H9 (cell line): Measurements from ENCODE around the gene DHRSX. TPM values are rescaled to one million over a fixed set of nuclear protein-coding genes. Genes with fewer than 3 reads are reported as not detected.

Experiments
- DNase-seq: peaks from one replicate; pipeline ENCODE4 v3.0.0-alpha.2; 2017
- H2AFZ ChIP-seq: one replicate; pipeline ENCODE4 v1.6.1; 2013; ENCODE audit warnings: mild to moderate bottlenecking, low read length, control low read depth, moderate library complexity
- H2AK5ac ChIP-seq: 2 replicates; pipeline ENCODE4 v1.6.1; 2013; ENCODE audit warnings: low read length, control low read depth, mixed read lengths; ENCODE audit not compliant: insufficient read length
- H2BK120ac ChIP-seq: one replicate; pipeline ENCODE4 v1.6.1; 2013; ENCODE audit warnings: low read depth, mild to moderate bottlenecking, low read length, control low read depth, inconsistent platforms; ENCODE audit not compliant: poor library complexity, severe bottlenecking
- H2BK12ac ChIP-seq: 2 replicates; pipeline ENCODE4 v1.6.1; 2013; ENCODE audit warnings: low read length, control low read depth, mixed read lengths, low read depth; ENCODE audit not compliant: insufficient read length
- H2BK15ac ChIP-seq: 2 replicates; pipeline ENCODE4 v1.6.1; 2013; ENCODE audit warnings: low read depth, low read length, control low read depth
- H2BK20ac ChIP-seq: one replicate; pipeline ENCODE4 v1.6.1; 2013; ENCODE audit warnings: low read depth, mild to moderate bottlenecking, low read length, control low read depth, inconsistent platforms; ENCODE audit not compliant: poor library complexity, severe bottlenecking
- H2BK5ac ChIP-seq: 2 replicates; pipeline ENCODE4 v1.6.1; 2013; ENCODE audit warnings: low read length, control low read depth, mixed read lengths; ENCODE audit not compliant: insufficient read length
- H3K14ac ChIP-seq: 2 replicates; pipeline ENCODE4 v1.6.1; 2013; ENCODE audit warnings: low read length, control low read depth; ENCODE audit not compliant: insufficient read depth
- H3K18ac ChIP-seq: 2 replicates; pipeline ENCODE4 v1.6.1; 2013; ENCODE audit warnings: low read depth, mild to moderate bottlenecking, mixed read lengths, low read length, control low read depth; ENCODE audit not compliant: insufficient read length
- H3K23ac ChIP-seq: 2 replicates; pipeline ENCODE4 v1.6.1; 2013; ENCODE audit warnings: low read length, control low read depth, mixed read lengths, low read depth; ENCODE audit not compliant: insufficient read length
- H3K23me2 ChIP-seq: 2 replicates; pipeline ENCODE4 v1.6.1; 2013; ENCODE audit warnings: low read depth, mild to moderate bottlenecking, mixed read lengths, low read length, control low read depth; ENCODE audit not compliant: insufficient read length, poor library complexity, severe bottlenecking
- H3K27ac ChIP-seq: 2 replicates; pipeline ENCODE4 v1.5.1; 2013; ENCODE audit warnings: low read length, control low read depth, mixed read lengths, low read depth; ENCODE audit not compliant: insufficient read length
- H3K27me3 ChIP-seq: 2 replicates; pipeline ENCODE4 v1.6.1; 2013; ENCODE audit warnings: low read length, control low read depth, inconsistent platforms; ENCODE audit not compliant: insufficient read depth
- H3K4ac ChIP-seq: 2 replicates; pipeline ENCODE4 v1.6.1; 2013; ENCODE audit warnings: low read depth, mild to moderate bottlenecking, control low read depth, inconsistent platforms, low read length, moderate library complexity
- H3K4me1 ChIP-seq: 2 replicates; pipeline ENCODE4 v1.6.1; 2013; ENCODE audit warnings: low read length, control low read depth, inconsistent platforms; ENCODE audit not compliant: insufficient read depth
- H3K4me2 ChIP-seq: 2 replicates; pipeline ENCODE4 v1.6.1; 2013; ENCODE audit warnings: low read length, control low read depth, mixed read lengths; ENCODE audit not compliant: insufficient read length, insufficient read depth
- H3K56ac ChIP-seq: 2 replicates; pipeline ENCODE4 v1.6.1; 2013; ENCODE audit warnings: low read depth, mild to moderate bottlenecking, mixed read lengths, low read length, control low read depth; ENCODE audit not compliant: insufficient read length
- H3K79me1 ChIP-seq: 2 replicates; pipeline ENCODE4 v1.6.1; 2013; ENCODE audit warnings: low read depth, mild to moderate bottlenecking, moderate library complexity, low read length, control low read depth, inconsistent platforms; ENCODE audit not compliant: insufficient read depth, poor library complexity, severe bottlenecking
- H3K79me2 ChIP-seq: 2 replicates; pipeline ENCODE4 v1.6.1; 2013; ENCODE audit warnings: low read length, control low read depth, inconsistent platforms; ENCODE audit not compliant: insufficient read depth
- H3K9ac ChIP-seq: 2 replicates; pipeline ENCODE4 v1.6.1; 2013; ENCODE audit warnings: low read length, control low read depth, mixed read lengths; ENCODE audit not compliant: insufficient read length; ENCODE audit errors: extremely low read depth
- H3K9me3 ChIP-seq: one replicate; pipeline ENCODE4 v1.6.1; 2013; ENCODE audit warnings: low read depth, low read length, inconsistent platforms; ENCODE audit not compliant: control insufficient read depth
- H3T11ph ChIP-seq: one replicate; pipeline ENCODE4 v1.6.1; 2013; ENCODE audit warnings: mild to moderate bottlenecking, low read length, control low read depth, inconsistent platforms
- H4K20me1 ChIP-seq: one replicate; pipeline ENCODE4 v1.6.1; 2013; ENCODE audit not compliant: control insufficient read depth, insufficient read length, insufficient read depth
- H4K5ac ChIP-seq: 2 replicates; pipeline ENCODE4 v1.6.1; 2013; ENCODE audit warnings: low read depth, mild to moderate bottlenecking, mixed read lengths, low read length, control low read depth; ENCODE audit not compliant: insufficient read length
- H4K8ac ChIP-seq: replicated peaks from 2 replicates; pipeline ENCODE4 v1.6.1; 2013; ENCODE audit warnings: low read length, control low read depth, mixed read lengths, low read depth; ENCODE audit not compliant: insufficient read length
- H4K91ac ChIP-seq: 2 replicates; pipeline ENCODE4 v1.6.1; 2013; ENCODE audit warnings: low read depth, mild to moderate bottlenecking, moderate library complexity, mixed read lengths, low read length, control low read depth; ENCODE audit not compliant: insufficient read length
- H3K27ac Mint-ChIP-seq, 3 experiments: 2 replicates in 2 of 3; 3 replicates in 1 of 3; pipeline ENCODE4 v1.8.0; 2020 to 2021; ENCODE audit warnings: mixed read lengths in 3 of 3, mild to moderate bottlenecking in 1 of 3, moderate library complexity in 1 of 3
- H3K27me3 Mint-ChIP-seq: 2 replicates; pipeline ENCODE4 v1.8.0; 2021; ENCODE audit warnings: low read depth, mild to moderate bottlenecking, moderate library complexity, mixed read lengths
- H3K36me3 Mint-ChIP-seq, 3 experiments: 2 replicates in 2 of 3; 3 replicates in 1 of 3; pipeline ENCODE4 v1.8.0; 2020 to 2021; ENCODE audit warnings: low read depth in 3 of 3, mixed read lengths in 3 of 3; ENCODE audit not compliant: insufficient read depth in 1 of 3
- H3K4me1 Mint-ChIP-seq, 2 experiments: 2 replicates each; pipeline ENCODE4 v1.8.0; 2020; ENCODE audit warnings: mixed read lengths in 2 of 2
- H3K4me3 Mint-ChIP-seq, 2 experiments: 2 replicates in 1 of 2; 3 replicates in 1 of 2; pipeline ENCODE4 v1.8.0; 2020 to 2021; ENCODE audit warnings: mild to moderate bottlenecking in 2 of 2, mixed read lengths in 2 of 2, moderate library complexity in 1 of 2
- H3K9me3 Mint-ChIP-seq, 2 experiments: 2 replicates in 1 of 2; 3 replicates in 1 of 2; pipeline ENCODE4 v1.8.0; 2020; ENCODE audit warnings: mild to moderate bottlenecking in 2 of 2, mixed read lengths in 2 of 2, moderate library complexity in 1 of 2
- WGBS: extraction: QIAGEN DNeasy Blood & Tissue Kit; methylation state at CpG from one replicate; pipeline ENCODE4 v1.1.7; 2013; ENCODE audit warnings: missing lambda C conversion rate, low lambda C conversion rate, mixed read lengths; ENCODE audit not compliant: insufficient read length; ENCODE audit errors: extremely low coverage; 5-methylcytosine and 5-hydroxymethylcytosine counted together
- total RNA-seq: library from RNA; stranded (reverse); gene quantifications from 2 replicates; pipeline ENCODE4 v1.2.1, GENCODE V29; 2021
- TF ChIP-seq, protein P1 (sequence below): fragments of 200-600 bp; sonication (generic); conservative IDR thresholded peaks from 3 replicates; pipeline ENCODE4 v1.8.0; 2021; ENCODE audit warnings: antibody characterized with exemption, mild to moderate bottlenecking

Gene DHRSX
- total RNA-seq, 1 experiment from 2014 or later = 44.0 TPM

GRCh38 chrX:2401590-2402360 is 99.0 kb downstream of the DHRSX start:
- Histone ChIP-seq H3K14ac (peak overlapping the region; percentile 6; the same call in 1 of the 2 replicates), H4K20me1 (no peaks in the 10 kb centered on the region), H3K4me1 (no peaks in the 10 kb centered on the region; the same call in 1 of the 2 replicates), H2BK120ac (no peak overlapping the region), H3K27me3 (no peaks in the 10 kb centered on the region), H3K56ac (no peak overlapping the region), H4K5ac (no peak overlapping the region), H3K9ac (no peak overlapping the region), H3K4ac (no peak overlapping the region), H3K79me1 (peaks cover under 1% of the 10 kb centered on the region), H2BK5ac (no peak overlapping the region), H2AFZ (no peak overlapping the region), H4K91ac (no peak overlapping the region), H3K27ac (no peak overlapping the region), H3K9me3 (peaks cover 3% of the 10 kb centered on the region), H4K8ac (no peak overlapping the region), H3K79me2 (no peaks in the 10 kb centered on the region; the same call in 1 of the 2 replicates), H2AK5ac (no peak overlapping the region), H2BK15ac (no peak overlapping the region), H2BK12ac (no peak overlapping the region), H3K4me2 (no peak overlapping the region), H3T11ph (no peak overlapping the region), H3K18ac (no peak overlapping the region), H3K23me2 (no peaks in the 10 kb centered on the region), H3K23ac (no peak overlapping the region), H2BK20ac (no peak overlapping the region)
- DNase-seq = no peak
- Mint-ChIP-seq H3K27ac (peak overlapping the region; percentile 20 to 73 (median 49); a peak in 5 of 7 replicates), H3K4me3 (no peak overlapping the region), H3K4me1 (peaks cover 18 to 24% of the 10 kb centered on the region in 2 experiments), H3K36me3 (peaks cover 4 to 27% (median 13%) of the 10 kb centered on the region in 3 experiments; a peak in 6 of 7 replicates), H3K27me3 (no peaks in the 10 kb centered on the region), H3K9me3 (peaks cover 4% of the 10 kb centered on the region in 2 experiments)
- TF ChIP-seq, protein P1, sequence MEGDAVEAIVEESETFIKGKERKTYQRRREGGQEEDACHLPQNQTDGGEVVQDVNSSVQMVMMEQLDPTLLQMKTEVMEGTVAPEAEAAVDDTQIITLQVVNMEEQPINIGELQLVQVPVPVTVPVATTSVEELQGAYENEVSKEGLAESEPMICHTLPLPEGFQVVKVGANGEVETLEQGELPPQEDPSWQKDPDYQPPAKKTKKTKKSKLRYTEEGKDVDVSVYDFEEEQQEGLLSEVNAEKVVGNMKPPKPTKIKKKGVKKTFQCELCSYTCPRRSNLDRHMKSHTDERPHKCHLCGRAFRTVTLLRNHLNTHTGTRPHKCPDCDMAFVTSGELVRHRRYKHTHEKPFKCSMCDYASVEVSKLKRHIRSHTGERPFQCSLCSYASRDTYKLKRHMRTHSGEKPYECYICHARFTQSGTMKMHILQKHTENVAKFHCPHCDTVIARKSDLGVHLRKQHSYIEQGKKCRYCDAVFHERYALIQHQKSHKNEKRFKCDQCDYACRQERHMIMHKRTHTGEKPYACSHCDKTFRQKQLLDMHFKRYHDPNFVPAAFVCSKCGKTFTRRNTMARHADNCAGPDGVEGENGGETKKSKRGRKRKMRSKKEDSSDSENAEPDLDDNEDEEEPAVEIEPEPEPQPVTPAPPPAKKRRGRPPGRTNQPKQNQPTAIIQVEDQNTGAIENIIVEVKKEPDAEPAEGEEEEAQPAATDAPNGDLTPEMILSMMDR = no peak
- WGBS = no CpG with 5 or more reads among the region's 21 CpGs
